NCI-H446 treated with DMSO at 0.1 percent for 48 hours (cell line): ENCODE measurements around the gene ST6GALNAC3.
A peak's percentile ranks its signal among the peaks of the same experiment; 100 is the strongest.

Experiments used
- DNase-seq: peaks from one replicate; lab custom pipeline; 2025; lab: John Stamatoyannopoulos, UW

ST6GALNAC3 gene

DNA sequence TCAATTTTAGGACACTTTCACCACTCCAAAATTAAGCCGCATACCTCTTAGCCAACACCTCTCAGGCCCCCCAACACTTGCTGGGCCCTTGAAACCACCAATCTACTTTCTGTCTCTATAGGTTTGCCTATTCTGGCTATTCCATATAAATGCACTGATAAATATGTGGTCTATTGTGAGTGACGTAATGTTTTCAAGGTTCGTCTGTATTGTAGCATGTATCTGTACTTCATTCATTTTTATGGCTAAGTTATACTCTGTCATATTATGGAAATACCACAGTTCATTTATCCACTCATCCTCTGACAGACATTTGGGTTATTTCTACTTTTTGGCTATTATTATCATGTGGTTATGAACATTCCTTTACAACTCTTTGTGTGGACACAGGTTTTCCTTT lies 432.8 kb downstream of the ST6GALNAC3 start:
- no peak for DNase-seq

GRCh38 chr1:76508871-76509270 lies 434.3 kb downstream of the ST6GALNAC3 start:
- DNase-seq = no peak

DNA sequence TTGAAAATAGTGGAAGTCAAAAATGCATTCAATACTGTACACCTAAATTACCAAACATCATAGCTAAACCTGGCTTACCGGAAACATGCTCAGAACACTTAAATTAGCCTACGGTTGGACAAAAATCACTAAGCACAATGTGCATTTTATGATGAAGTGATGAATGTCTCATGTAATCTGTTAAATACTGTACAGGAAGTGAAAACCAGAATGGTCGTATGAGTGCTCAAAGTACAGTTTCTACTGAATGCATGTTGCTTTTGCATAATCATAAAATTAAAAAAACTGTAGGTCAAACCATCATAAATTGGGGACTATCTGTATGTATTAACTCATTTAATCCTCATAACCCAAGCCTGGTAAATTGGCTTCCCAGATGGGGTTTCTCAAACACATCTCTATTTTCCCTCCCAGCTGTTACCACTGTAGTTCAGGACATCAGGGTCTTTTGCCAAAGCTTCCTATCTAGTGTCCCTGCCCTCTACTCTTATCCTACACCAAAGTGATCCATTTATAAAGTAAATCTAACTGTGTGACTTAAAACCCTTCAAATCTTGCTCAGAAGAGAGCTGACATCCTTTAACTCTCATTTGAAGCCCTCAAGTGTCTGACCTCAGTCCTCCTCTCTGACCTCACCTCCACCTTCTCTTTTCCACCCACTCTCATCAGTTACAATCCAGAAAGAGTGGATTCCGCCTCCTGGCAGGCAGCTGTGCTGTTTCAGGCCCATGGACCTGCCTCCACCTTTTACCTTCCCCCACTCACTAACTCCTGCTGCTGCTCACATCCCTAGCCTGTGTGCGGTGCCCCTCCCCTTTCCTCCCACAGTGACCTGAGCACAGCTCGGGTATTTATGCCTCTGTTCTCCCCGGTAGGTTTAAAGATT lies 436.4 kb downstream of the ST6GALNAC3 start:
- no peak for DNase-seq

GRCh38 chr1:76511558-76512179 lies 437.1 kb downstream of the ST6GALNAC3 start:
- DNase-seq = no peak

GRCh38 chr1:76530953-76531352 lies 456.4 kb downstream of the ST6GALNAC3 start:
- DNase-seq = no peak

DNA sequence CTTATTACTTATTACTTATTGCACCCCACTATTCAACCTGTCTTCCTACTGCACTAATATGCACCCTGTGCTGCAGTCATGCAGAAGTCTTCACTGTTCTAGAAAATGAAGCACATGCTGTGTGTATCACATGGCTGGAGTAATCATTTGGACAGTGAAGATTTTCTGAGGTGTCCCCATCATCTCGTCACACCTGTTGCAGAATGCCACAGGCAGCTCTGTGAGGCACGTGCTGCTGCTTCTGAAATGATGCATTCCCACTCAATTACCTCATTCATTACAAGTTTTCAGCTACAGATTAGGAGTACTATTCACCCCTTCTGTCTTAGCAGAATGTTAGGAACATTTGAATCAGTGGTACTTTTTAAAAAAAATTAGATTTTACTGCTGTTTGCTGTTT lies 467.1 kb downstream of the ST6GALNAC3 start:
- no peak for DNase-seq

- no peak for DNase-seq
Observed at GRCh38 chr1:76542359-76542758, 467.8 kb downstream of the ST6GALNAC3 start.

DNA sequence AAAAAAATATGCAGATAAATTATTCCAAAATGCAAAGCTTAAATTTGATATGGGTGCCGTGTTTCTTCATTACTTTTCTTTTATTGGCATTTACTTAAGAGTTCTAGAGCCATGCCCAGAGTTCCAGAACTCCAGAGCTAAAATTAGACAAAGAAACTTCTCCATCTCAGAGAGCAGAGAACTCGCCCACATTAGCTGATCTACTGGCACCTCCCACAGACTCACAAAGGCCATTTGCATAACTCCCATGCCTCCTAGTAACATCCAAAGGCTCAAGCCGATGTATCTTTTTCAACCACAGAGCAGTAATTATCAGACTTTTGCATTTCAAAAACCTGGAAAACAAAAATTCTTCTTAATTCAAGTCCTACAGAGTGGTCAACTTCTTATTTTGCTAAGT lies 468.9 kb downstream of the ST6GALNAC3 start:
- DNase-seq = no peak

DNA sequence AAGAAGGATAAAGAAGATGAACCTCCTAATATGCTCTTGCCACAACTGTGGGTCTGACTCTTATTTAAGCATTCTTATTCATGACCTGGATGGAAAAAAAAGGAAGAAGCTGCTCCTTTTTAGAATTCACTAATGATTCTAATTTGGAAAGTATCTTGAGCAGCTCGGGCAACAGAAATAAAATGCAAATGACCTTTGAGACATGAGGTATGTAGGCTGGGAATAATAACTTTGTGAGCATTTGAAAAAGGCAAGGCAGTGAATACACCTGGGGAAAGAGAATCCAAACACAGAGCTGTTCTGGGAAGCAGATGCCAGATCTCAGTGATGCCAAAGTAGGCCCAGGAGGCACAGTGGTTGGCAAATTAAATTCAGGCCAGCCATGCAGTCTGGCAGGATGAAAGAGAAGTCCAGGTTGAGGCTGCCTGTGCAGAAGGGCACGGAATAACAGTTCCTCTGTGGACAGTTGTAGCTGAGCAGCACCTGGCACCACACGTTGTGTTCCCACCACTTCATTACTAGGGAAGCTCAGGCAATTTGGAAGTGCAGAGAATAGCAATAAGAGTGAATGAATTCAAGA lies 471.9 kb downstream of the ST6GALNAC3 start:
- no peak for DNase-seq

DNA sequence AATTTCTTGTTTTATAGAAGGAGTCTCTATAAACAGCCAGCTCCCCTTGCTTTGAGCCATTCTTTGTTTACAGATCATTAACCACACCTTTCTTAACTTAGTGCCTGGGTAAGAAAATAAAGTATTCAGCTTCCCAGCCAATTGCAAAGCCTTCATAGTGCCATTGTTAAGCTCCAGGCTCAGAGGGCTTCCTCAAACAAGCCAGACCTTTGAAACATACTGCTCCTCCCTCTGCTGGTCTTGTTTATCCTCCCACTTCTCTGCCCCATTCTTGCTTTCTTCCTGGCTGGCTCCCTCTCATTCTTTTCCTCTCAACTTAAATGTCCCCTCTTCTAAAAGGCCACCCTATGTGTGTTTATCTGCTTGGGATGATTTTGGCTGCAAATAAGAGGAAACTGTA lies 473.4 kb downstream of the ST6GALNAC3 start:
- no peak for DNase-seq

DNA sequence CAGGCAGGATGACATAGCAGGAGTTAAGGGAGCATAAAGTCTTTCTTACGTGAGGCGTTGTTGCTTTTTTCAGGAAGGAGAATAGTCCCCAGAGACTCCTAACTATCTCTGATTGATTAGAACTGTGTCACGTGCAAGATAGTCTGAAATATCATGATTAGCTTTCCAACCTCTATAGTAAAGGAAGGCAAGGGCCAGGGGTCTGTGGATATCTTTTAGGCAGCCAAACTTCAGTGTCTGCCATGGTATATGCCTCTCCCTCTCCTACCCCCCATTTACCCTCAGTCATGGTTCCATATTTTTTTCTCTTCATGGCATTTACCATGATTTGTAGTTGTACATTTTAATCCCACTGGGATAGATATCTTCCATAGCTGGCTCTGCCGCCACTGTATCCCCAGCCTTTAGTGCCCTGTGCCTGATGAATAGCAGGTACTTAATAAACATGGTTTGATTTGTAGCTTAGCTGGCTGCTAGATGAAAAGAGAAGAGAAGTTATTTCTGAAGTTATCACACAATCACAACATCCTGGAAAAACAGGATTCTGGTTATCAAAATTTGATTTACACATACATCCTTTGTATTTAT lies 474.1 kb downstream of the ST6GALNAC3 start:
- no peak for DNase-seq

GRCh38 chr1:76554283-76554682 lies 479.7 kb downstream of the ST6GALNAC3 start:
- DNase-seq = no peak

DNA sequence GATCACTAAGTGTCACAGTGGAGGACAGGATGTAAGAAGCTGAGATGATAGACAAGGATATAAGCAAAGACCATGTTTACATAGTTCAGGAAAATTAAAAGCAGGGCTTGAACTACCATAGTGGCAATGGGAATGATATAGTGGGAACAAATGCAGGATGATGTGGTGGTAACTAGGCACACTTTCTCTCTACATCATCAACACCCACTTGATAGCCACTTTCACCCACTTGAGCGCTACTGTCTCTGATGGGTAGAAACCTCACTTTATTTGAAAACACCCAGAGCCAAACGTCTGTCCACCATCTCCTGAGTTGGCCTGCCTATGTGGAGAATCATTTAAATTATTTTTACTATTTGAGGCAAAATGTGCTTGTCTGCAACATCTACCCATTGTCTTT lies 487.7 kb downstream of the ST6GALNAC3 start:
- DNase-seq = no peak

DNA sequence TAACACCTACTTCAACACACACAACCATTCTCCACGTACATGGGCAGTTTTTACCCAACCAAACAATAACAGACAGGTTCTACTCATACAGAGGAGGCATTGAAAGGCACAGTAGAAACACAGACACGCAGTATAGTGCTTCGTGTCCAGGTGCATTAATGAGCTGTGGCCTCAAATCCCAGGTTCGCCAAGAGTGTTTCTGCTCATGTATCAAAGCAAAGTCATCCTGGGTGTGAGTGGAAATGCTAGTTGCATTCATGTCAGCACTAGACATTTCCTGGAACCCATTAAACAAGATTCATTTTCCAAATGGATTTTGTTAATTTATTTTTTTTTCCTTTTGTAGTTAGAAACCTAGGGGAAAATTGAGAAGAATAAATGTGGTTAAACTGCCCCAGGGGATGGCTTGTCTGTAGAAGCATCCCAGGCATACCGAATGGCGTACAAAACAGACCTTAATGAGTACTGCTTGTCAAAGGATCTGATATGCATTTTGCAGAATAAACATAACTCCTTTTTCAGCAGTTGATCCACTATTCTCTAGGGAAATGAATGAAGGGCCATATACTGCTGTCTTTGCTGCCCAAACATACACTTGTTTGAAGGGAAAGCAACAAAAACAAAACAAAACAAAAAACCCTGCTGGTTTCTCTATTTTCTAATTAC lies 494.2 kb downstream of the ST6GALNAC3 start:
- no peak for DNase-seq

- no peak for DNase-seq
Observed at GRCh38 chr1:76571248-76571647, 496.7 kb downstream of the ST6GALNAC3 start.

GRCh38 chr1:76572229-76572628 lies 497.7 kb downstream of the ST6GALNAC3 start:
- DNase-seq = peak; percentile 10

DNA sequence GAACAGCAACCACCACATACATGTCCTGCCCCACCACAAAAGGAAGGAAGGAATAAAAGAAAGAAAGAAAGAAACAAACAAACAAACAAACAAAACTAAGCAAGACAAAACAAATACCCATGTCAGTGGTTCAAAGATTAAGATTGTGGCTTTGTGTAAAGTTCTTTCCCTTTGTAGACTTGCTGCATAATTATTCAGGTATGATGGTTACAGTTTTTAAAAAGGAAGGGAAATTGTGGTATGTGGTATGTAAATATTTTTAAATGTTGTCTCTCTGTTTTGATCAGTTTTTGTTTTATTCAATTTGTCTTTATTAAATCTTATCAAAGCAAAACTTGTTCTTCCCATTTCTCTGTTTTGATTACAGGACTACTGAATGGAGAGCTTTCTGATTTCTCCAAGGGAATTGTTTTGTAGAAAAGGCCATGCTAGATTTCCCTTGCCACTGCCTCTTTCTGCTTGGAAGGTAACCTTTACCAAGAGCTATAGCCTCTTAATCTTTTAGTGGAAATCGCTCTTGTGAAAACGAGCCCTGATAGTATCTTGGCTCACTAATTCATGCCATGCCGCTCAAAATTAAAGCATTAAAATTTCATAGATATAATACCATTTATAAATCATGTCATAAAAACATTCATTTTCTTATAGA lies 502.5 kb downstream of the ST6GALNAC3 start:
- no peak for DNase-seq

GRCh38 chr1:76577525-76578185 lies 503.1 kb downstream of the ST6GALNAC3 start:
- DNase-seq = peak; percentile 24

GRCh38 chr1:76580206-76580605 lies 505.7 kb downstream of the ST6GALNAC3 start:
- DNase-seq = no peak

GRCh38 chr1:76581712-76582111 lies 507.2 kb downstream of the ST6GALNAC3 start:
- no peak for DNase-seq

GRCh38 chr1:76583235-76583868 lies 508.8 kb downstream of the ST6GALNAC3 start:
- DNase-seq = no peak
